ENCODE results near the gene TXK. TPM values are rescaled to one million over a fixed set of nuclear protein-coding genes. Genes with fewer than 3 reads are reported as not detected.

TXK gene
- total RNA-seq, 1 experiment from 2014 or later: 1.7 TPM

- H3K9me3 Mint-ChIP-seq (ENCODE audit: unreplicated experiment): peaks cover 5% of the 10 kb centered on the region
- no peak overlapping the region for H3K27ac Mint-ChIP-seq (ENCODE audit: unreplicated experiment)
- Histone ChIP-seq H3K9me3 (no peaks in the 10 kb centered on the region), H3K36me3 (ENCODE audit: control insufficient read depth, insufficient read depth, low read length) (no peaks in the 10 kb centered on the region), H3K4me1 (no peaks in the 10 kb centered on the region), H3K4me3 (ENCODE audit: low read depth, low read length) (no peak overlapping the region), H3K27me3 (replicated peaks; ENCODE audit: control insufficient read depth, insufficient read depth, low read length) (no peaks in the 10 kb centered on the region)
- no TSS peak for BruUV-seq (replicated peaks)
- intact Hi-C loops (cut with micrococcal nuclease; ENCODE audit: unreplicated experiment): no loop called here
- no peaks in the 10 kb centered on the region for H3K36me3 Mint-ChIP-seq (ENCODE audit: insufficient read depth, unreplicated experiment)
- no peaks in the 10 kb centered on the region for H3K27me3 Mint-ChIP-seq (ENCODE audit: insufficient read depth, unreplicated experiment)
- ChIA-PET CTCF (no interaction called here), POLR2A (no interaction called here)
- H3K4me3 Mint-ChIP-seq (ENCODE audit: unreplicated experiment): no peak overlapping the region
- no peak for TF ChIP-seq CTCF (IDR thresholded peaks at IDR 0.05; ENCODE audit: insufficient read depth in 1 of 2, low read depth in 1 of 2, low read length in 1 of 2, severe bottlenecking in 1 of 2, unreplicated experiment in 1 of 2)
- DNase-seq: no peak
- H3K4me1 Mint-ChIP-seq (ENCODE audit: low read depth, unreplicated experiment): peaks cover 7% of the 10 kb centered on the region
Observed at GRCh38 chr4:48114412-48114811, 19.6 kb downstream of the TXK start.

- intact Hi-C loops (cut with micrococcal nuclease; ENCODE audit: unreplicated experiment): loop anchor here (2.0 kb wide), 1 partner anchor 29 kb away; no protein-coding TSS in a partner anchor
- Histone ChIP-seq H3K4me3 (ENCODE audit: low read depth, low read length) (no peak overlapping the region), H3K4me1 (no peaks in the 10 kb centered on the region), H3K9me3 (no peaks in the 10 kb centered on the region), H3K27me3 (replicated peaks; ENCODE audit: control insufficient read depth, insufficient read depth, low read length) (no peaks in the 10 kb centered on the region), H3K36me3 (ENCODE audit: control insufficient read depth, insufficient read depth, low read length) (no peaks in the 10 kb centered on the region)
- Mint-ChIP-seq H3K27ac (ENCODE audit: unreplicated experiment) (no peak overlapping the region), H3K4me3 (ENCODE audit: unreplicated experiment) (no peak overlapping the region), H3K36me3 (ENCODE audit: insufficient read depth, unreplicated experiment) (no peaks in the 10 kb centered on the region), H3K9me3 (ENCODE audit: unreplicated experiment) (no peaks in the 10 kb centered on the region), H3K4me1 (ENCODE audit: low read depth, unreplicated experiment) (peaks cover 7% of the 10 kb centered on the region), H3K27me3 (ENCODE audit: insufficient read depth, unreplicated experiment) (no peaks in the 10 kb centered on the region)
- POLR2A ChIA-PET: no interaction called here
- CTCF ChIA-PET: no interaction called here
- BruUV-seq (replicated peaks): no TSS peak
- no peak for TF ChIP-seq CTCF (IDR thresholded peaks at IDR 0.05; ENCODE audit: insufficient read depth in 1 of 2, low read depth in 1 of 2, low read length in 1 of 2, severe bottlenecking in 1 of 2, unreplicated experiment in 1 of 2)
- DNase-seq: no peak
Observed at GRCh38 chr4:48112017-48112667, 21.9 kb downstream of the TXK start.

GRCh38 chr4:48110452-48110978, 23.5 kb downstream of the TXK start:
- intact Hi-C loops (cut with micrococcal nuclease; ENCODE audit: unreplicated experiment): no loop called here
- Histone ChIP-seq H3K4me3 (ENCODE audit: low read depth, low read length) (no peak overlapping the region), H3K4me1 (no peaks in the 10 kb centered on the region), H3K36me3 (ENCODE audit: control insufficient read depth, insufficient read depth, low read length) (no peaks in the 10 kb centered on the region), H3K9me3 (no peaks in the 10 kb centered on the region), H3K27me3 (replicated peaks; ENCODE audit: control insufficient read depth, insufficient read depth, low read length) (no peaks in the 10 kb centered on the region)
- no peaks in the 10 kb centered on the region for H3K36me3 Mint-ChIP-seq (ENCODE audit: insufficient read depth, unreplicated experiment)
- H3K4me1 Mint-ChIP-seq (ENCODE audit: low read depth, unreplicated experiment): peaks cover 7% of the 10 kb centered on the region
- no peak for DNase-seq
- TF ChIP-seq CTCF (IDR thresholded peaks at IDR 0.05; ENCODE audit: insufficient read depth in 1 of 2, low read depth in 1 of 2, low read length in 1 of 2, severe bottlenecking in 1 of 2, unreplicated experiment in 1 of 2): no peak
- H3K4me3 Mint-ChIP-seq (ENCODE audit: unreplicated experiment): no peak overlapping the region
- no TSS peak for BruUV-seq (replicated peaks)
- no peaks in the 10 kb centered on the region for H3K27me3 Mint-ChIP-seq (ENCODE audit: insufficient read depth, unreplicated experiment)
- no peaks in the 10 kb centered on the region for H3K9me3 Mint-ChIP-seq (ENCODE audit: unreplicated experiment)
- ChIA-PET POLR2A (no interaction called here), CTCF (no interaction called here)
- no peak overlapping the region for H3K27ac Mint-ChIP-seq (ENCODE audit: unreplicated experiment)
